ENCODE measurements around the gene STAG2.

- no peak for TF ChIP-seq ZNF274 (IDR thresholded peaks at IDR 0.05; ENCODE audit: low read depth, low read length)
- TF ChIP-seq SUZ12 (IDR thresholded peaks at IDR 0.05; ENCODE audit: extremely low read depth, insufficient read depth, insufficient read length) = no peak
Observed at GRCh38 chrX:124085063-124085462, 123.6 kb downstream of the STAG2 start.

Measured in NT2/D1 (cell line).